ENCODE data around the gene CBFA2T2.
"Not testable (repeated sequence)": the region's sequence is repeated elsewhere in the genome, so short reads cannot be mapped to it uniquely, and the experiment has no call there.

CBFA2T2 gene

GRCh38 chr20:33696448-33696847 lies 206.6 kb downstream of the CBFA2T2 start:
- H3K4me3 ChIP-seq (ENCODE audit: low read depth, low read length): no peak overlapping the region
- DNase-seq (ENCODE audit: low read depth, low spot score): no peak
- no peak for TF ChIP-seq CTCF (IDR thresholded peaks at IDR 0.05; ENCODE audit: low read depth, low read length)
- in situ Hi-C loops (cut with HindIII; ENCODE audit: low sequenced_read_pairs): no loop called here

GRCh38 chr20:33697129-33697528 lies 207.2 kb downstream of the CBFA2T2 start:
- no peak for TF ChIP-seq CTCF (IDR thresholded peaks at IDR 0.05; ENCODE audit: low read depth, low read length)

GRCh38 chr20:33698966-33699365 lies 209.1 kb downstream of the CBFA2T2 start:
- in situ Hi-C loops (cut with HindIII; ENCODE audit: low sequenced_read_pairs); H3K4me3 ChIP-seq (ENCODE audit: low read depth, low read length); DNase-seq (ENCODE audit: low read depth, low spot score): not testable (repeated sequence)

More at GRCh38 chr20:33697129-33697528, 207.2 kb downstream of the CBFA2T2 start:
- in situ Hi-C loops (cut with HindIII; ENCODE audit: low sequenced_read_pairs): no loop called here
- no peak for DNase-seq (ENCODE audit: low read depth, low spot score)
- no peak overlapping the region for H3K4me3 ChIP-seq (ENCODE audit: low read depth, low read length)
